ENCODE measurements around the gene RAB27A. TPM values are rescaled to one million over a fixed set of nuclear protein-coding genes. Genes with fewer than 3 reads are reported as not detected.

RAB27A gene
- total and polyA plus RNA-seq, 7 experiments from 2014 or later = 17.1 to 69.9 (median 20.7) TPM

- no peaks in the 10 kb centered on the region for H3K4me1 ChIP-seq (ENCODE audit: control insufficient read depth in 2 of 2, insufficient read depth in 2 of 2, low read length in 2 of 2)
- H3K27me3 ChIP-seq (ENCODE audit: control insufficient read depth in 2 of 2, insufficient read depth in 2 of 2, low read length in 2 of 2) = no peaks in the 10 kb centered on the region
- no peak overlapping the region for H3K27ac ChIP-seq (ENCODE audit: low read depth, low read length)
- no peaks in the 10 kb centered on the region for H3K9me3 Mint-ChIP-seq
- peaks cover 12 to 55% (median 34%) of the 10 kb centered on the region in 7 donors for H3K4me1 Mint-ChIP-seq
- DNase-seq = no peak
- intact Hi-C loops (cut with micrococcal nuclease) = no loop called here
- H3K27me3 Mint-ChIP-seq = no peaks in the 10 kb centered on the region
- no peak for ATAC-seq
- CTCF ChIA-PET = no interaction called here
- peaks cover 5 to 60% (median 30%) of the 10 kb centered on the region in 5 donors for H3K36me3 Mint-ChIP-seq
- POLR2A ChIA-PET = no interaction called here
- peaks cover 0 to 73% (median 13%) of the 10 kb centered on the region in 3 experiments for H3K36me3 ChIP-seq (ENCODE audit: control insufficient read depth in 2 of 3, insufficient read depth in 3 of 3, low read length in 3 of 3)
- H3K4me3 ChIP-seq (ENCODE audit: low read length) = no peak overlapping the region
- no peaks in the 10 kb centered on the region for H3K9me3 ChIP-seq (ENCODE audit: control insufficient read depth in 2 of 3, low read length in 3 of 3)
- H3K4me3 Mint-ChIP-seq = no peak overlapping the region
- peak overlapping the region in 2 of 9 donors; percentile 17 to 44 for H3K27ac Mint-ChIP-seq
These were observed 103.3 kb downstream of the RAB27A start for GRCh38 chr15:55186331-55186730.

- H3K4me3 Mint-ChIP-seq = no peak overlapping the region
- DNase-seq = no peak
- Histone ChIP-seq H3K4me1 (ENCODE audit: control insufficient read depth in 2 of 2, insufficient read depth in 2 of 2, low read length in 2 of 2) (no peaks in the 10 kb centered on the region), H3K27me3 (ENCODE audit: control insufficient read depth in 2 of 2, insufficient read depth in 2 of 2, low read length in 2 of 2) (no peaks in the 10 kb centered on the region), H3K27ac (ENCODE audit: low read depth, low read length) (no peak overlapping the region), H3K36me3 (ENCODE audit: control insufficient read depth in 2 of 3, insufficient read depth in 3 of 3, low read length in 3 of 3) (peaks cover 0 to 64% (median 8%) of the 10 kb centered on the region in 3 experiments), H3K9me3 (ENCODE audit: control insufficient read depth in 2 of 3, low read length in 3 of 3) (no peaks in the 10 kb centered on the region), H3K4me3 (ENCODE audit: low read length) (no peak overlapping the region)
- ATAC-seq = no peak
- intact Hi-C loops (cut with micrococcal nuclease) = no loop called here
- H3K36me3 Mint-ChIP-seq = peaks cover 5 to 52% (median 38%) of the 10 kb centered on the region in 5 donors
- ChIA-PET CTCF (interaction anchor here (1.7 kb wide), 1 partner anchor 15 kb away, joined by 5 read pairs; no protein-coding TSS in a partner anchor), POLR2A (no interaction called here)
- peaks cover 12 to 43% (median 26%) of the 10 kb centered on the region in 7 donors for H3K4me1 Mint-ChIP-seq
- H3K9me3 Mint-ChIP-seq = no peaks in the 10 kb centered on the region
- H3K27ac Mint-ChIP-seq = peak overlapping the region in 2 of 9 donors; percentile 5 to 32
- no peaks in the 10 kb centered on the region for H3K27me3 Mint-ChIP-seq
These were observed 105.9 kb downstream of the RAB27A start for GRCh38 chr15:55183679-55184078.

GRCh38 chr15:55179141-55179540 is 110.5 kb downstream of the RAB27A start:
- Histone ChIP-seq H3K27ac (ENCODE audit: low read depth, low read length) (no peak overlapping the region), H3K36me3 (ENCODE audit: control insufficient read depth in 2 of 3, insufficient read depth in 3 of 3, low read length in 3 of 3) (peaks cover 0 to 33% (median 8%) of the 10 kb centered on the region in 3 experiments), H3K27me3 (ENCODE audit: control insufficient read depth in 2 of 2, insufficient read depth in 2 of 2, low read length in 2 of 2) (no peaks in the 10 kb centered on the region), H3K4me3 (ENCODE audit: low read length) (no peak overlapping the region), H3K4me1 (ENCODE audit: control insufficient read depth in 2 of 2, insufficient read depth in 2 of 2, low read length in 2 of 2) (no peaks in the 10 kb centered on the region), H3K9me3 (ENCODE audit: control insufficient read depth in 2 of 3, low read length in 3 of 3) (no peaks in the 10 kb centered on the region)
- Mint-ChIP-seq H3K4me3 (no peak overlapping the region), H3K9me3 (no peaks in the 10 kb centered on the region), H3K27me3 (no peaks in the 10 kb centered on the region), H3K4me1 (peaks cover 0 to 4% (median 0%) of the 10 kb centered on the region in 7 donors), H3K36me3 (peaks cover 0 to 34% (median 20%) of the 10 kb centered on the region in 5 donors), H3K27ac (peak overlapping the region in 1 of 9 donors; percentile 48)
- ChIA-PET CTCF (interaction anchor here (1.8 kb wide), 1 partner anchor 11 kb away, joined by 5 read pairs; no protein-coding TSS in a partner anchor), POLR2A (no interaction called here)
- intact Hi-C loops (cut with micrococcal nuclease) = no loop called here
- ATAC-seq (no peak), DNase-seq (no peak)

GRCh38 chr15:55170361-55170760 is 119.3 kb downstream of the RAB27A start:
- no peaks in the 10 kb centered on the region for H3K9me3 ChIP-seq (ENCODE audit: control insufficient read depth in 2 of 3, low read length in 3 of 3)
- Mint-ChIP-seq H3K27me3 (no peaks in the 10 kb centered on the region), H3K4me1 (peaks cover 0 to 3% (median 0%) of the 10 kb centered on the region in 7 donors), H3K9me3 (no peaks in the 10 kb centered on the region), H3K36me3 (peaks cover 0 to 5% (median 0%) of the 10 kb centered on the region in 5 donors), H3K4me3 (no peak overlapping the region), H3K27ac (no peak overlapping the region)
- DNase-seq (no peak), ATAC-seq (no peak)
- H3K4me1 ChIP-seq (ENCODE audit: control insufficient read depth in 2 of 2, insufficient read depth in 2 of 2, low read length in 2 of 2) = no peaks in the 10 kb centered on the region
- ChIA-PET POLR2A (no interaction called here), CTCF (no interaction called here)
- H3K4me3 ChIP-seq (ENCODE audit: low read length) = no peak overlapping the region
- intact Hi-C loops (cut with micrococcal nuclease) = no loop called here
- H3K27ac ChIP-seq (ENCODE audit: low read depth, low read length) = no peak overlapping the region
- H3K27me3 ChIP-seq (ENCODE audit: control insufficient read depth in 2 of 2, insufficient read depth in 2 of 2, low read length in 2 of 2) = no peaks in the 10 kb centered on the region
- H3K36me3 ChIP-seq (ENCODE audit: control insufficient read depth in 2 of 3, insufficient read depth in 3 of 3, low read length in 3 of 3) = no peaks in the 10 kb centered on the region

- Mint-ChIP-seq H3K36me3 (no peaks in the 10 kb centered on the region), H3K4me1 (peaks cover 0 to 3% (median 0%) of the 10 kb centered on the region in 7 donors), H3K27me3 (no peaks in the 10 kb centered on the region), H3K9me3 (no peaks in the 10 kb centered on the region), H3K4me3 (no peak overlapping the region), H3K27ac (no peak overlapping the region)
- POLR2A ChIA-PET = interaction anchor here (0.6 kb wide), 1 partner anchor 29 kb away, joined by 3 read pairs; the partner anchor contains the start of gene RSL24D1
- no peaks in the 10 kb centered on the region for H3K36me3 ChIP-seq (ENCODE audit: control insufficient read depth in 2 of 3, insufficient read depth in 3 of 3, low read length in 3 of 3)
- no peaks in the 10 kb centered on the region for H3K4me1 ChIP-seq (ENCODE audit: control insufficient read depth in 2 of 2, insufficient read depth in 2 of 2, low read length in 2 of 2)
- CTCF ChIA-PET = interaction anchor here (1.2 to 1.8 kb wide), 2 partner anchors 11 to 15 kb away, joined by 5 read pairs; no protein-coding TSS in a partner anchor
- no peaks in the 10 kb centered on the region for H3K9me3 ChIP-seq (ENCODE audit: control insufficient read depth in 2 of 3, low read length in 3 of 3)
- intact Hi-C loops (cut with micrococcal nuclease) = loop anchor here (1.0 to 5.0 kb wide), 3 partner anchors 29 to 1086 kb away; no protein-coding TSS in a partner anchor
- H3K27me3 ChIP-seq (ENCODE audit: control insufficient read depth in 2 of 2, insufficient read depth in 2 of 2, low read length in 2 of 2) = no peaks in the 10 kb centered on the region
- ATAC-seq (peak; percentile 77), DNase-seq (peak in 7 of 9 donors; percentile 12 to 43 (median 29))
- H3K4me3 ChIP-seq (ENCODE audit: low read length) = no peak overlapping the region
- no peak overlapping the region for H3K27ac ChIP-seq (ENCODE audit: low read depth, low read length)
These were observed 121.2 kb downstream of the RAB27A start for GRCh38 chr15:55168350-55168974.

- Mint-ChIP-seq H3K36me3 (no peaks in the 10 kb centered on the region), H3K27ac (no peak overlapping the region), H3K4me3 (no peak overlapping the region), H3K9me3 (peaks cover 0 to 3% (median 0%) of the 10 kb centered on the region in 11 donors), H3K27me3 (peaks cover 0 to 7% (median 0%) of the 10 kb centered on the region in 5 donors), H3K4me1 (peaks cover 0 to 3% (median 0%) of the 10 kb centered on the region in 7 donors)
- intact Hi-C loops (cut with micrococcal nuclease) = no loop called here
- no peaks in the 10 kb centered on the region for H3K4me1 ChIP-seq (ENCODE audit: control insufficient read depth in 2 of 2, insufficient read depth in 2 of 2, low read length in 2 of 2)
- H3K36me3 ChIP-seq (ENCODE audit: control insufficient read depth in 2 of 3, insufficient read depth in 3 of 3, low read length in 3 of 3) = no peaks in the 10 kb centered on the region
- ATAC-seq = no peak
- H3K27ac ChIP-seq (ENCODE audit: low read depth, low read length) = no peak overlapping the region
- CTCF ChIA-PET = no interaction called here
- H3K27me3 ChIP-seq (ENCODE audit: control insufficient read depth in 2 of 2, insufficient read depth in 2 of 2, low read length in 2 of 2) = no peaks in the 10 kb centered on the region
- no peak overlapping the region for H3K4me3 ChIP-seq (ENCODE audit: low read length)
- H3K9me3 ChIP-seq (ENCODE audit: control insufficient read depth in 2 of 3, low read length in 3 of 3) = no peaks in the 10 kb centered on the region
- POLR2A ChIA-PET = no interaction called here
- no peak for DNase-seq
These were observed 125.3 kb downstream of the RAB27A start for GRCh38 chr15:55164284-55164683.
